ENCODE results near the gene AGPS. TPM values are rescaled to one million over a fixed set of nuclear protein-coding genes. Genes with fewer than 3 reads are reported as not detected.

AGPS gene
- total RNA-seq, 3 donors from 2014 or later, result 28.2 to 30.6 (median 28.5) TPM

DNA sequence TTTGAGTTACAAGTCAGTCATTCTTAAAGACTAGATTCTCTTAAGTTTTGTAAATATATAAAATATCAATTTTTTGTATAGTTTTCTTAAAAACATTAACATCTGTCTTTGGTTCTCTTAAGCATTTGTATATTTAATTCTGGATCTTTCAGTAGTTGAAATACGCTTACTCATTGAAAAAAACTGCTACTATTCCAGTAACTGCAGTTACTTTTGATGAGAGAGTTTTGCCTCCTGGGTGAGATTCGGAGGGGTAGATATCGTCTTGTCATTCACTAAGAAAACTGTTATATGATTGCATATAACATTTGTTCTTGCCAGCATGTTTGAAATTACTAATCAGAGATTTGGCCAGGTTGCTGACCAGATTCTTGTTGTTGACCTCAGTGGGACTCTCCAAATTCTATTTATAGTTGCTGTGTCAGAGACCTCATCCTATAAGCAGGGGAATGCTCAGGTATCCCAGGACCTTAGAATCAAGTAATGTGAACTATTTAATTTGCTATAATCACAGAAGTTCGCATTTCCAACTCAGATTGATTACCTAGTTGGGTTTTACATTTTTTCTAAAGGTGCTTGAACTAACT, 7.9 kb downstream of the AGPS start:
- no peaks in the 10 kb centered on the region for H3K9me3 ChIP-seq
- peaks cover 0 to 7% of the 10 kb centered on the region in 2 donors for H3K4me1 ChIP-seq
- intact Hi-C loops (cut with DNase I; ENCODE audit: low total_unique reads), result no loop called here
- no peaks in the 10 kb centered on the region for H3K36me3 ChIP-seq
- H3K27ac ChIP-seq, result no peak overlapping the region
- H3K4me3 ChIP-seq, result no peak overlapping the region
- no peaks in the 10 kb centered on the region for H3K27me3 ChIP-seq
- DNase-seq (ENCODE audit: low spot score in 2 of 2), result no peak
- no peak for TF ChIP-seq POLR2AphosphoS5 (IDR thresholded peaks at IDR 0.05)
- TF ChIP-seq, protein P1, sequence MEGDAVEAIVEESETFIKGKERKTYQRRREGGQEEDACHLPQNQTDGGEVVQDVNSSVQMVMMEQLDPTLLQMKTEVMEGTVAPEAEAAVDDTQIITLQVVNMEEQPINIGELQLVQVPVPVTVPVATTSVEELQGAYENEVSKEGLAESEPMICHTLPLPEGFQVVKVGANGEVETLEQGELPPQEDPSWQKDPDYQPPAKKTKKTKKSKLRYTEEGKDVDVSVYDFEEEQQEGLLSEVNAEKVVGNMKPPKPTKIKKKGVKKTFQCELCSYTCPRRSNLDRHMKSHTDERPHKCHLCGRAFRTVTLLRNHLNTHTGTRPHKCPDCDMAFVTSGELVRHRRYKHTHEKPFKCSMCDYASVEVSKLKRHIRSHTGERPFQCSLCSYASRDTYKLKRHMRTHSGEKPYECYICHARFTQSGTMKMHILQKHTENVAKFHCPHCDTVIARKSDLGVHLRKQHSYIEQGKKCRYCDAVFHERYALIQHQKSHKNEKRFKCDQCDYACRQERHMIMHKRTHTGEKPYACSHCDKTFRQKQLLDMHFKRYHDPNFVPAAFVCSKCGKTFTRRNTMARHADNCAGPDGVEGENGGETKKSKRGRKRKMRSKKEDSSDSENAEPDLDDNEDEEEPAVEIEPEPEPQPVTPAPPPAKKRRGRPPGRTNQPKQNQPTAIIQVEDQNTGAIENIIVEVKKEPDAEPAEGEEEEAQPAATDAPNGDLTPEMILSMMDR (IDR thresholded peaks at IDR 0.05), result no peak
- TF ChIP-seq POLR2A (IDR thresholded peaks at IDR 0.05), result no peak

DNA sequence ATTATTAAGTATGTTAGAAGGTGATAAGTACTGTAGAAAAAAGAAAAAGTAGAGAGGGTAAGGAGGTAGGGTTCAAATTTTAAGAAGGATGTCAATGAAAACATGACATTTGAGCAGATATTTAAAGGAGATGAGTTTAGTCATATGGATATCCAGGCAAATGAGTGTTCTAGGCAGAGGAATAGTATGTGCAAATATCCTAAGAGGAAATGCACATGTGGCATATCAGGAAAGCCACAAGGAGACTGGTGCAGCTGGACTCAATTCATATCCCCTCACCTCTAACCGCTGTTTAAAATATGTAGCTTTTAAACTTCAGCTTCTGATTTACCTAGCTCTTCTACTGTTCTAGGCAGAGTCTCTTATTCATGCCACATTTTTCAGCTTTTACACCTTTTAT, 9.5 kb downstream of the AGPS start:
- no peaks in the 10 kb centered on the region for H3K36me3 ChIP-seq
- peaks cover 0 to 8% of the 10 kb centered on the region in 2 donors for H3K4me1 ChIP-seq
- TF ChIP-seq, protein P1 (IDR thresholded peaks at IDR 0.05), result no peak
- TF ChIP-seq POLR2A (IDR thresholded peaks at IDR 0.05) (no peak), POLR2AphosphoS5 (IDR thresholded peaks at IDR 0.05) (no peak)
- H3K27ac ChIP-seq, result no peak overlapping the region
- no peak for DNase-seq (ENCODE audit: low spot score in 2 of 2)
- H3K4me3 ChIP-seq, result no peak overlapping the region
- intact Hi-C loops (cut with DNase I; ENCODE audit: low total_unique reads), result no loop called here
- no peaks in the 10 kb centered on the region for H3K27me3 ChIP-seq
- H3K9me3 ChIP-seq, result no peaks in the 10 kb centered on the region

DNA sequence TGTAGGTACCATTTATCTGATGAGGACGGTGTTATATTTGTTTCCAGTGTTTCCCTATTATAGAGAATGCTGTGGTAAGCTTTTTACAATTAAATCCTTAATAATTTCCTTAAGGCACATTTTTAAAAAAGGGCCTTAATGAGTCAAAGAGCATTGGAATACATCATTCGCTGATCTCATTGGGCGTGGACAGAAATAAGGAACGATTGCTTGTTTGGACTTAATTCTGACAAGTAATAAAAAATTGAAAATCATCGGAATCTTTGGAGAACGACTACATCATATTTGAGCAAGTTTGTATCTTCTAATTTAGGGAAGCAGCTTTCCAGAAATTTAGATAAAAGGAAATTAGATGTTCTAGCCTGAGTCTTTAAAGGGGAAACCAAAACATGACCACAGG, 11.3 kb downstream of the AGPS start:
- H3K9me3 ChIP-seq, result no peaks in the 10 kb centered on the region
- H3K36me3 ChIP-seq, result no peaks in the 10 kb centered on the region
- no peak overlapping the region for H3K27ac ChIP-seq
- no peaks in the 10 kb centered on the region for H3K27me3 ChIP-seq
- intact Hi-C loops (cut with DNase I; ENCODE audit: low total_unique reads), result no loop called here
- DNase-seq (ENCODE audit: low spot score in 2 of 2), result no peak
- H3K4me3 ChIP-seq, result peak overlapping the region in 1 of 3 donors; percentile 14
- peaks cover 0 to 8% of the 10 kb centered on the region in 2 donors for H3K4me1 ChIP-seq
- TF ChIP-seq POLR2A (IDR thresholded peaks at IDR 0.05) (no peak), POLR2AphosphoS5 (IDR thresholded peaks at IDR 0.05) (no peak)
- TF ChIP-seq, protein P1 (IDR thresholded peaks at IDR 0.05), result no peak

DNA sequence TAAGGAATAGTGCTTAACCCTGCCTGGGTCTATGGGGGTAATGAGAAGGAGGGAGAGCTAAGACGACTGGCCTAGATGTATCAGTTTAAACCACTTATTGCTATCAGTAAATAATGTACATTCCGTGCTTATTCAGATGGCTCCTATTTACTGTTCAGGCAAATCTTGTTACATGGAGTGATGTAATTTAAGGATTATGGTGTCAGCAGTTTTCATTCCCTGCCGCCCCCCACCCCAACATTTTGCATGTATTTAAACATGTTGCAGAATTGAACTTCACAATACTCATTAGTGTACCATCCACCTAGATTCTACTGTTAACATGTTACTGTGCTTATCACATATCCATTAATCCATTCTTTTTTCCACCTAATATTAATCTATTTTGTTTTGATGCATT, 11.7 kb downstream of the AGPS start:
- Histone ChIP-seq H3K4me1 (peaks cover 0 to 8% of the 10 kb centered on the region in 2 donors), H3K27ac (no peak overlapping the region), H3K9me3 (no peaks in the 10 kb centered on the region), H3K27me3 (no peaks in the 10 kb centered on the region), H3K4me3 (peak overlapping the region in 1 of 3 donors; percentile 14), H3K36me3 (no peaks in the 10 kb centered on the region)
- no peak for DNase-seq (ENCODE audit: low spot score in 2 of 2)
- intact Hi-C loops (cut with DNase I; ENCODE audit: low total_unique reads), result no loop called here
- TF ChIP-seq, protein P1 (IDR thresholded peaks at IDR 0.05), result no peak
- TF ChIP-seq POLR2AphosphoS5 (IDR thresholded peaks at IDR 0.05) (no peak), POLR2A (IDR thresholded peaks at IDR 0.05) (no peak)

DNA sequence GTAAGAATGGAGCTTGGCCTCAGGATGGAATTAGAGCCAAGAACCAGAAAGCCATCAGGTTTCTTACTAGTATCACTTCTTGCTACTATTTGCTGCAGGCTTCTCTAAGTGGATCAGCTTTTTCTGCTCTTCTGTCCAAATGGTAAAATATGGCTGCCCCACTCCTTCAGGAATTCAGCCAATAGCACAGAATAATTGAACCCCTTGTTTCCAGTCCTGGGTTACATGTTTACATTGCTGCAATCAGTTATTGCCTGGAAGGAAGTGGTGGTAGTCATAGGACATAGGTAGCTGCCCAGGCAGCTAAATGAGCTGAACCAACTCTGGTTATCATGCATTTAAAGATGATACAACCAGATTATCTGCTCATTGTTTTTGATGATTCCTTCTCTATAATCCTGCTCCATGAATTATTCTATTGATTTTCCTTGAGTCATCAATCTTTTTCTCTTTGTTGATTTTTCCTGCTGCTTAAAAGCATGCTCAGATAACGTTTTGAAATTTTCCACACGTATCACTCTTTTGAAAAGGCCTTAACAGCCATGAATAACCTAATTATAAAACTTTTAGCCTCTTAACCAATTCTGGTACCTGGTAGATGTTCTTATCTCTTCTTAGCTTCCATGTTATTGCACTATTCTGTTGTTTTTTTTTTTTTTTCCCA, 12.6 kb downstream of the AGPS start:
- TF ChIP-seq POLR2A (IDR thresholded peaks at IDR 0.05) (no peak), POLR2AphosphoS5 (IDR thresholded peaks at IDR 0.05) (no peak)
- TF ChIP-seq, protein P1 (IDR thresholded peaks at IDR 0.05), result no peak
- Histone ChIP-seq H3K36me3 (no peaks in the 10 kb centered on the region), H3K9me3 (no peaks in the 10 kb centered on the region), H3K4me3 (no peak overlapping the region), H3K27ac (no peak overlapping the region), H3K27me3 (no peaks in the 10 kb centered on the region), H3K4me1 (peaks cover 0 to 8% of the 10 kb centered on the region in 2 donors)
- intact Hi-C loops (cut with DNase I; ENCODE audit: low total_unique reads), result no loop called here
- DNase-seq (ENCODE audit: low spot score in 2 of 2), result no peak
